GM13976 (cell line): ENCODE data around the gene PRDM13.

Experiments
- DNase-seq: peaks from one replicate; pipeline ENCODE4 v3.0.0; 2012; ENCODE audit warnings: low spot score
- in situ Hi-C: fragments of 300-500 bp; cut with MboI; formaldehyde crosslinking; loops from one replicate; pipeline ENCODE4 v1.12.0; 2022; ENCODE audit warnings: low sequenced_read_pairs, mixed read lengths, inconsistent platforms; ENCODE audit not compliant: unreplicated experiment
- TF ChIP-seq, protein P1 (sequence below): IDR thresholded peaks from 2 replicates; pipeline ENCODE4 v1.5.1; 2012; ENCODE audit warnings: borderline replicate concordance, mild to moderate bottlenecking; ENCODE audit not compliant: insufficient read depth; ENCODE audit errors: extremely low read depth, missing control alignments, control extremely low read depth

PRDM13 gene

DNA sequence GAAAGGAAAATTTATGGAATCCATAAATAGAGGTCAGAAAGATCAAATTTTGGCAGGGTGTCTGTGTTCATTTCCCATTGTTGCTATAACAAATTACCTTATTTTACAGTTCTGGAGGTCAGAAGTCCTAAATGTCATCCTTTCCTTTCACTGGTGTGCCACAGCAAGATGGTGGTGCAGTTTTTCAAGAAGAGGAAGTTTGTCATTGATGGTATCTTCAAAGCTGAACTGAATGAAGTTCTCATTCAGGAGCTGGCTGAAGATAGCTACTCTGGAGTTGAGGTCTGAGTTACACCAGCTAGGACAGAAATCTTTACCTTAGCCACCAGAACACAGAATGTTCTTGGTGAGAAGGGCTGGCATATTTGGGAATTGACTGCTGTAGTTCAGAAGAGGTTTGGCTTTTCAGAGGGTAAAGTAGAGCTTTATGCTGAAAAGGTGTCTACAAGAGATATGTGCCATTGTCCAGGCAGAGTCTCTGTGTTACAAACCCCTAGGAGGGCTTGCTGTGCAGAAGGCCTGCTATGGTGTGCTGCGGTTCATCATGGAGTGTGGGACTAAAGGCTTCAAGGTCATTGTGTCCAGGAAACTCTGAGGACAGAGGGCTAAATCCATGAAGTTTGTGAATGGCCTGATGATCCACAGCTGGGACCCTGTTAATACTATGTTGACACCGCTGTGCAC, 30.9 kb upstream of the PRDM13 start:
- in situ Hi-C loops = no loop called here
- DNase-seq = no peak
- TF ChIP-seq, protein P1, sequence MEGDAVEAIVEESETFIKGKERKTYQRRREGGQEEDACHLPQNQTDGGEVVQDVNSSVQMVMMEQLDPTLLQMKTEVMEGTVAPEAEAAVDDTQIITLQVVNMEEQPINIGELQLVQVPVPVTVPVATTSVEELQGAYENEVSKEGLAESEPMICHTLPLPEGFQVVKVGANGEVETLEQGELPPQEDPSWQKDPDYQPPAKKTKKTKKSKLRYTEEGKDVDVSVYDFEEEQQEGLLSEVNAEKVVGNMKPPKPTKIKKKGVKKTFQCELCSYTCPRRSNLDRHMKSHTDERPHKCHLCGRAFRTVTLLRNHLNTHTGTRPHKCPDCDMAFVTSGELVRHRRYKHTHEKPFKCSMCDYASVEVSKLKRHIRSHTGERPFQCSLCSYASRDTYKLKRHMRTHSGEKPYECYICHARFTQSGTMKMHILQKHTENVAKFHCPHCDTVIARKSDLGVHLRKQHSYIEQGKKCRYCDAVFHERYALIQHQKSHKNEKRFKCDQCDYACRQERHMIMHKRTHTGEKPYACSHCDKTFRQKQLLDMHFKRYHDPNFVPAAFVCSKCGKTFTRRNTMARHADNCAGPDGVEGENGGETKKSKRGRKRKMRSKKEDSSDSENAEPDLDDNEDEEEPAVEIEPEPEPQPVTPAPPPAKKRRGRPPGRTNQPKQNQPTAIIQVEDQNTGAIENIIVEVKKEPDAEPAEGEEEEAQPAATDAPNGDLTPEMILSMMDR = no peak

DNA sequence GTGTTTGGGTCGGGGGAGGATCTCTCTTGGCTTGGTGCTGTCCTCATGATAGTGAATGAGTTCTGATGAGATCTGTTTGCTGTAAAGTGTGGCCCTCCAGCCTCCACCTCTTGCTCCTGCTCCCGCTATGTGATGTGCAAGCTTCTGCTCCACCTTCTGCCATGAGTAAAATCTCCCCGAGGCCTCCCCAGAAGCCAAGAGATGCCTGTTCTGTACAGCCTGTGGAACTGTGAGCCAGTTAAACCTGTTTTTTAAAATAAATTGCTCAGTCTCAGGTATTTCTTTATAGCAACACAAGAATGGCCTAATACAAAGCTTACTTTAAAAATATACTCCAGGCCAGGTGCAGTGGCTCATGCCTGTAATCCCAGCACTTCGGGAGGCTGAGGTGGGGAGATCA, 26.9 kb upstream of the PRDM13 start:
- TF ChIP-seq, protein P1 = no peak
- no peak for DNase-seq
- in situ Hi-C loops = no loop called here

DNA sequence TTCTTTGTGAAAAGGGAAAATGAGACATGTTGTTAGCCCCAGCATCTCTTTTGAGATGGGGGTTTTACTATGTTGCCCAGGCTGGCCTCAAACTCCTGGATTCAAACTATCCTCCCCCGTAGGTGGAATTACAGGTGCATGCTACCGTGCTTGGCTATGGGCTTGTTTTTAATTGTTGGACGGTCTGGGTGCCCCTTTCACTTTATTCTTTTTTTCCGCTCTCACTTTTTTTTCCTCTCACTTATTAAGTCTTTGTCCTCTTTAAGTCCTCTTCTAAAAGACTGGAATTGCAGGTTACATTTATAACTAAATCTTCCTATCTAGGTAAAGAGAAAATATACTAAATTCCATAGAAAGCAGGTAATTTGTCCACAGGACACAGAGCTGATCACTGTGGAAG, 18.8 kb upstream of the PRDM13 start:
- TF ChIP-seq, protein P1 = no peak
- in situ Hi-C loops = no loop called here
- DNase-seq = no peak

DNA sequence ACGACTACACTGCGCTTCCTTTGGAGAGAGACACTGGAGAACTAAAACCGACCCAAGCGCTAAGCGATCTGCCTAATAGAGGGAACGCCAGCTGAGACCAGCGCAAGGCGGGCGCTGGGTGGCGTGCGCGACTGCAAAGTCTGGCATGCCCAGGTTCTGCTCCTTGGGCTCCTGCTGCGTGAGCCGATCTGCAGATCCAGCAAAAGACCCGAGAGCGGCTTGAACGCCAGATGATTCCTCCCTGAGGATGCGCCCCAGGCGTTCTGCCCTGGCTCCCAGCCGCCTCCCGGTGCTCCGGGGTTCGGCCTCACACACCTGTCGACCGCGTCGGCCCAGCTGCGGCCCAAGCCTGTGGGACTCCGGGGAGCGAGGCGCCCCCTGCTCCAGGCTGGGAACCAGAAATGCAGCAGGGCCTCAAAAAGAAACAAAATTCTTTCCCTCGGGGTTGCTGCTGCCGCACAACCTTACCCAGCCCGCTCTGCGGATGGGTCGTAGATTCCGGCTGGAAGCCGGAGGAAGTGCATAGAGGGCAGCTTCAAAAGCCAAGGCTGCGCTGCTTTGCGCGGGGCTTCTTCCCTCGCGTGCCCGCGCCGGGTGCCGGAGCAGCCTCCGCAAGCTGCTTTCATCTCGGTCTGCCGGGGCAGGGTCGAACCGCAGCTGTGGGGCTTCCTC, 17.9 kb upstream of the PRDM13 start:
- DNase-seq = peak; percentile 77
- TF ChIP-seq, protein P1 = peak; percentile 81
- in situ Hi-C loops = no loop called here

GRCh38 chr6:99589290-99589672, 17.4 kb upstream of the PRDM13 start:
- DNase-seq = peak; percentile 50
- TF ChIP-seq, protein P1 = no peak
- in situ Hi-C loops = no loop called here

- in situ Hi-C loops = loop anchor here (10.0 kb wide), 1 partner anchor 155 kb away; no protein-coding TSS in a partner anchor
- TF ChIP-seq, protein P1 = no peak
- no peak for DNase-seq
These were observed 16.6 kb upstream of the PRDM13 start for GRCh38 chr6:99589907-99590493.
